GM23338 (cell line): Measurements from ENCODE around the gene SENP6. TPM values are rescaled to one million over a fixed set of nuclear protein-coding genes. Genes with fewer than 3 reads are reported as not detected.

Experiments
- ATAC-seq: fragments of 200-7000 bp; cut with Tn5 transposase; 3 replicates; pipeline ENCODE4 v1.9.1; 2020
- DNase-seq: peaks from one replicate; pipeline ENCODE4 v3.0.0-alpha.2; 2015; ENCODE audit warnings: low spot score
- H2AFZ ChIP-seq: fragments of 200-600 bp; sonication (generic); 2 replicates; pipeline ENCODE4 v1.8.0; 2016; ENCODE audit warnings: antibody characterized with exemption, mild to moderate bottlenecking, moderate library complexity
- H3F3A ChIP-seq: fragments of 200-600 bp; sonication (generic); replicated peaks from 2 replicates; pipeline ENCODE4 v1.8.0; 2017; ENCODE audit warnings: antibody characterized with exemption, mixed run types, low read depth
- H3K27ac ChIP-seq: fragments of 200-600 bp; sonication (generic); 2 replicates; pipeline ENCODE4 v1.6.1; 2016; ENCODE audit warnings: low read depth
- H3K27me3 ChIP-seq: fragments of 200-600 bp; sonication (generic); 2 replicates; pipeline ENCODE4 v1.8.0; 2016; ENCODE audit warnings: mild to moderate bottlenecking, mixed run types, moderate library complexity; ENCODE audit not compliant: insufficient read depth
- H3K36me3 ChIP-seq: fragments of 200-600 bp; sonication (generic); 2 replicates; pipeline ENCODE4 v1.8.0; 2016; ENCODE audit warnings: mild to moderate bottlenecking; ENCODE audit not compliant: insufficient read depth
- H3K4me1 ChIP-seq: fragments of 200-600 bp; sonication (generic); 2 replicates; pipeline ENCODE4 v1.8.0; 2016; ENCODE audit warnings: mild to moderate bottlenecking, moderate library complexity; ENCODE audit not compliant: insufficient read depth
- H3K4me2 ChIP-seq: fragments of 200-600 bp; sonication (generic); 2 replicates; pipeline ENCODE4 v1.7.1; 2017; ENCODE audit warnings: mixed run types
- H3K4me3 ChIP-seq: fragments of 200-600 bp; sonication (generic); 2 replicates; pipeline ENCODE4 v1.6.1; 2016; ENCODE audit warnings: mixed run types
- H3K79me2 ChIP-seq: fragments of 200-600 bp; sonication (generic); replicated peaks from 2 replicates; pipeline ENCODE4 v1.8.0; 2017; ENCODE audit warnings: mild to moderate bottlenecking; ENCODE audit not compliant: insufficient read depth
- H3K9me2 ChIP-seq: fragments of 200-600 bp; sonication (generic); 2 replicates; pipeline ENCODE4 v1.8.0; 2017; ENCODE audit not compliant: insufficient read depth
- H4K20me1 ChIP-seq: fragments of 200-600 bp; sonication (generic); replicated peaks from 2 replicates; pipeline ENCODE4 v1.8.0; 2017; ENCODE audit warnings: mild to moderate bottlenecking; ENCODE audit not compliant: insufficient read depth
- H3K27ac Mint-ChIP-seq: 2 replicates; pipeline ENCODE4 v1.8.0; 2020; ENCODE audit warnings: inconsistent platforms, mild to moderate bottlenecking, moderate library complexity, mixed read lengths
- H3K27me3 Mint-ChIP-seq: 3 replicates; pipeline ENCODE4 v1.8.0; 2022; ENCODE audit warnings: low read depth, mild to moderate bottlenecking, moderate library complexity, mixed read lengths, inconsistent platforms; ENCODE audit not compliant: insufficient read depth, poor library complexity
- H3K36me3 Mint-ChIP-seq: 3 replicates; pipeline ENCODE4 v1.8.0; 2021; ENCODE audit warnings: low read depth, mild to moderate bottlenecking, inconsistent platforms, moderate library complexity, mixed read lengths
- H3K4me1 Mint-ChIP-seq: 3 replicates; pipeline ENCODE4 v1.8.0; 2020; ENCODE audit warnings: mild to moderate bottlenecking, inconsistent platforms, mixed read lengths
- H3K4me3 Mint-ChIP-seq: 3 replicates; pipeline ENCODE4 v1.8.0; 2021; ENCODE audit warnings: moderate library complexity, mild to moderate bottlenecking, inconsistent platforms, mixed read lengths
- H3K9me3 Mint-ChIP-seq: 3 replicates; pipeline ENCODE4 v1.8.0; 2020; ENCODE audit warnings: moderate library complexity, mild to moderate bottlenecking, inconsistent platforms, mixed read lengths
- CREB1 ChIP-seq: fragments of 250-450 bp; sonication (Bioruptor Pico); IDR thresholded peaks from 2 replicates; pipeline ENCODE4 v1.5.0; 2020; ENCODE audit warnings: low read depth, mild to moderate bottlenecking, moderate library complexity
- CTCF ChIP-seq, 2 experiments: fragments of 200-600 bp in 1 of 2; sonication (generic) in 1 of 2; conservative IDR thresholded peaks; 2 replicates each; pipeline versions ENCODE4 v1.5.1 to v1.6.1; 2016 to 2017; ENCODE audit warnings: antibody characterized with exemption in 2 of 2, low read depth in 2 of 2, mild to moderate bottlenecking in 2 of 2, moderate library complexity in 1 of 2
- ETS1 ChIP-seq: IDR thresholded peaks from 2 replicates; pipeline ENCODE4 v1.6.1; 2016; ENCODE audit warnings: antibody characterized with exemption
- EZH2 ChIP-seq: fragments of 200-600 bp; sonication (generic); IDR thresholded peaks from one replicate; pipeline ENCODE4 v1.8.0; 2017; ENCODE audit warnings: antibody characterized with exemption, mild to moderate bottlenecking, low read depth; ENCODE audit not compliant: unreplicated experiment
- JUNB ChIP-seq: IDR thresholded peaks from one replicate; pipeline ENCODE4 v1.6.1; 2016; ENCODE audit warnings: antibody characterized with exemption; ENCODE audit not compliant: unreplicated experiment
- NANOG ChIP-seq: IDR thresholded peaks from 2 replicates; pipeline ENCODE4 v1.6.1; 2016; ENCODE audit warnings: antibody characterized with exemption, borderline replicate concordance
- REST ChIP-seq: IDR thresholded peaks from one replicate; pipeline ENCODE4 v1.6.1; 2018; ENCODE audit warnings: antibody characterized with exemption; ENCODE audit not compliant: unreplicated experiment
- ZNF114 ChIP-seq: fragments of 250-450 bp; sonication (Bioruptor Pico); IDR thresholded peaks from 2 replicates; pipeline ENCODE4 v1.5.0; 2020; ENCODE audit warnings: mild to moderate bottlenecking, moderate library complexity
- polyA plus RNA-seq: library from polyadenylated mRNA; unstranded; fragments of >200 nt; fragmentation: Nextera tagmentation; extraction: Ambion mirVana; gene quantifications from 2 replicates; pipeline ENCODE4 v1.2.1, GENCODE V29; 2016
- total RNA-seq: library from RNA; depleted of rRNA; stranded (reverse); fragments of >200 nt; shearing (Covaris generic); gene quantifications from 2 replicates; pipeline ENCODE4 v1.2.3, GENCODE V29; 2014

SENP6 gene
- total and polyA plus RNA-seq, 2 experiments from 2014 or later, result 66.6 to 114 TPM

GRCh38 chr6:75745404-75745803 is 143.7 kb downstream of the SENP6 start:
- Mint-ChIP-seq H3K9me3 (no peaks in the 10 kb centered on the region), H3K4me3 (no peak overlapping the region), H3K27me3 (peaks cover 21% of the 10 kb centered on the region), H3K36me3 (no peaks in the 10 kb centered on the region), H3K4me1 (peaks cover 10% of the 10 kb centered on the region), H3K27ac (no peak overlapping the region)
- Histone ChIP-seq H2AFZ (no peak overlapping the region), H3F3A (no peaks in the 10 kb centered on the region), H3K79me2 (no peaks in the 10 kb centered on the region), H3K4me1 (peaks cover 7% of the 10 kb centered on the region), H3K27me3 (peaks cover 20% of the 10 kb centered on the region), H3K27ac (no peak overlapping the region), H3K36me3 (no peaks in the 10 kb centered on the region), H3K4me2 (no peak overlapping the region), H4K20me1 (peaks cover 3% of the 10 kb centered on the region; the same call in 1 of the 2 replicates), H3K9me2 (0 out of 2 replicates have a peak, but pooled peaks cover 4% of the 10 kb centered on the region), H3K4me3 (no peak overlapping the region)
- DNase-seq, result no peak
- ATAC-seq, result no peak
- no peak for TF ChIP-seq CTCF (conservative IDR thresholded peaks at IDR 0.05; ENCODE audit: low read depth in 2 of 2)

- Histone ChIP-seq H3K27me3 (peaks cover 20% of the 10 kb centered on the region), H4K20me1 (peaks cover 3% of the 10 kb centered on the region; the same call in 1 of the 2 replicates), H3K79me2 (0 out of 2 replicates have a peak, but pooled peaks cover 5% of the 10 kb centered on the region), H3K36me3 (no peaks in the 10 kb centered on the region), H2AFZ (no peak overlapping the region), H3K9me2 (0 out of 2 replicates have a peak, but pooled peaks cover 4% of the 10 kb centered on the region), H3F3A (no peaks in the 10 kb centered on the region), H3K27ac (no peak overlapping the region), H3K4me1 (peaks cover 7% of the 10 kb centered on the region), H3K4me2 (no peak overlapping the region), H3K4me3 (no peak overlapping the region)
- Mint-ChIP-seq H3K9me3 (no peaks in the 10 kb centered on the region), H3K4me1 (peaks cover 10% of the 10 kb centered on the region), H3K4me3 (no peak overlapping the region), H3K27ac (no peak overlapping the region), H3K36me3 (no peaks in the 10 kb centered on the region), H3K27me3 (peaks cover 21% of the 10 kb centered on the region)
- no peak for DNase-seq
- ATAC-seq, result no peak
- no peak for TF ChIP-seq ETS1
- no peak for TF ChIP-seq CTCF (conservative IDR thresholded peaks at IDR 0.05; ENCODE audit: low read depth in 2 of 2)
- TF ChIP-seq REST, result no peak
- TF ChIP-seq CREB1 (CRISPR knock-in tag), result no peak
- TF ChIP-seq EZH2, result no peak
- no peak for TF ChIP-seq NANOG
- no peak for TF ChIP-seq ZNF114 (CRISPR knock-in tag)
- no peak for TF ChIP-seq JUNB
Measured at GRCh38 chr6:75746221-75746620, 144.5 kb downstream of the SENP6 start.
